SW480 (cell line): ENCODE measurements around the gene GNAO1.

Experiments
- DNase-seq: peaks from one replicate; pipeline ENCODE4 v3.0.0-alpha.2; 2016; ENCODE audit warnings: low spot score

GNAO1 gene

GRCh38 chr16:56312556-56312955 is 121.3 kb downstream of the GNAO1 start:
- no peak for DNase-seq

GRCh38 chr16:56314244-56314850 is 123.1 kb downstream of the GNAO1 start:
- no peak for DNase-seq

- no peak for DNase-seq
Observed at GRCh38 chr16:56315955-56316354, 124.7 kb downstream of the GNAO1 start.

- no peak for DNase-seq
Observed at GRCh38 chr16:56316545-56316944, 125.3 kb downstream of the GNAO1 start.

- DNase-seq: peak; percentile 60
Observed at GRCh38 chr16:56317998-56318826, 126.9 kb downstream of the GNAO1 start.

- DNase-seq: no peak
Observed at GRCh38 chr16:56318827-56319140, 127.5 kb downstream of the GNAO1 start.

GRCh38 chr16:56319376-56319775 is 128.1 kb downstream of the GNAO1 start:
- no peak for DNase-seq

GRCh38 chr16:56320056-56320455 is 128.8 kb downstream of the GNAO1 start:
- no peak for DNase-seq

GRCh38 chr16:56320811-56321558 is 129.7 kb downstream of the GNAO1 start:
- no peak for DNase-seq

GRCh38 chr16:56321571-56321970 is 130.3 kb downstream of the GNAO1 start:
- DNase-seq: no peak

- peak; percentile 7 for DNase-seq
Observed at GRCh38 chr16:56324406-56324805, 133.1 kb downstream of the GNAO1 start.

GRCh38 chr16:56325956-56326355 is 134.7 kb downstream of the GNAO1 start:
- no peak for DNase-seq

- no peak for DNase-seq
Observed at GRCh38 chr16:56327071-56327928, 136.0 kb downstream of the GNAO1 start.

- DNase-seq: no peak
Observed at GRCh38 chr16:56327929-56328258, 136.6 kb downstream of the GNAO1 start.

- no peak for DNase-seq
Observed at GRCh38 chr16:56328276-56329022, 137.2 kb downstream of the GNAO1 start.

- no peak for DNase-seq
Observed at GRCh38 chr16:56329887-56330286, 138.6 kb downstream of the GNAO1 start.

GRCh38 chr16:56330476-56330875 is 139.2 kb downstream of the GNAO1 start:
- DNase-seq: no peak

GRCh38 chr16:56331399-56331798 is 140.1 kb downstream of the GNAO1 start:
- DNase-seq: no peak

- no peak for DNase-seq
Observed at GRCh38 chr16:56331915-56332314, 140.6 kb downstream of the GNAO1 start.

- peak; percentile 63 for DNase-seq
Observed at GRCh38 chr16:56332464-56333079, 141.3 kb downstream of the GNAO1 start.

GRCh38 chr16:56334761-56335160 is 143.5 kb downstream of the GNAO1 start:
- no peak for DNase-seq
